GM21360 (cell line): ENCODE data around the gene LARGE2.

Experiments used
- ATAC-seq: cut with Tn5 transposase; IDR thresholded peaks from one replicate; pipeline ENCODE4 v1.9.1; 2021; ENCODE audit warnings: mild to moderate bottlenecking, moderate library complexity; ENCODE audit not compliant: unreplicated experiment

The LARGE2 gene

DNA sequence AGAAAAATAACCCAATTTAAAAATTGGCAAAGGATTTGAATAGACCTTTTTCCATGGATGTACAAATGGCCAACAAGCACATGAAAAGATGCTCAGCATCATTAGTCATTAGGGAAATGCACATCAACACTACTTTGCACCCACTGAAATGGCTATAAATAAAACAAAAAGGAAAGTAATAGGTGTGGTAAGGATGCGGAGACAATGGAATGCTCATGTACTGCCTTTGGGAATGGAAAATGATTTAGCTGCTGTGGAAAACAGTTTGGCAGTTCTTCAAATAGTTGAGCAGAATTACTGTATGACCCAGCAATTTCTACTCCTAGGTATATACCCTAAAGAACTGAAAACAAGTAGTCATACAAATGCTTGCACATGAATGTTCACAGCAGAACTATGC, 37.4 kb downstream of the LARGE2 start:
- ATAC-seq = no peak

DNA sequence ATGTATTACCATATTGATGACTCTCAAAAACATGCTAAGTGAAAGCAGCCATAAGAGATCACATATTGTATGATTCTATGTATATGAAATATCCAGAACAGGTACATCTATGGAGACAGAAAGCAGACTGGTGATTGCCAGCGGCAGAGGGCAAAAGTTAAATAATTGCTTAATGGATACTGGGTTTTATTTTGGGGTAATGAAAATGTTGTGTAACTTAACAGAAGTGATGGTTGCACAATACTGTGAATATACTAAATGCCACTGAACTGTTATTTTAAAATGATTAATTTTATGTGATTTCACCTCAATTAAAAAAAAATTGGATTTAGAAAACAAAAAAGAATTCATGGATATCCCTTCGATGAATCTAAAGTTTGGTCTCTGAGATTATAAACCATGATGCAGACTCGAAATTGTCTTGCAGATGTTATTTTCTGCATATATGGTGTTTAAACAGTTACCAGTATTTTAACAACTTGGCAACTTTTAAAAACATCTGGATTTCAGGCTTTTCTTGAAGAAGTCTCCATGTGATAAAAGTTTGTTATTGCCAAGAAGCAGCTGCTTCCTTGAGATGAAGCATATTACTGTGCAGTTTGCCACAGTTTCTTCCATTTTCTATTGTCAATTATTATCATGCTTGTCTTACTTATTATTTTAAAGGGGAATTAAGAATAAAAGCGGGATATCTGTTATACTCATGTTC, 38.1 kb downstream of the LARGE2 start:
- no peak for ATAC-seq

DNA sequence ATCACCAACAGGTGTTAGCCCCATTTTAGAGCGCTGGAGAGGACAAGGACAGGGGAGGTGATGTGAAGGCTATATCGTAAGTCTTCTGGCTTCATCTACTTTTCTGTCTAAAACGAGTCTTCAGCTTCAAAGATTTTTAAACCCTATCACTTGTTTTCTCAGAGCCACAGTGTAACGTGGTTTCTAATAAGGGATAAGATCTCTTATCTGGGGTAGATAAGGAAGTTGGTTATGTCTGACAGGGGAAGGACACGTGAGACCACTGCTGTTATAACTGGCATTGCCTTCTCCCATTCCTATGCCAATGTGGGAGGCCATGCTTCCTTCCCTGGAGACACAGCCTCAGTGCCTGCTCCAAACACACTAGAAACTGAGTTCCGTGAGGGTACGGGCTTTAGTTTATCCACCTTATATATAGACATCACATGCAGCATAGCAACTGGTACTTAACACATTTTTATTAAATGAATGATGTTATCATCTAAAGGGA, 39.3 kb downstream of the LARGE2 start:
- ATAC-seq = no peak

DNA sequence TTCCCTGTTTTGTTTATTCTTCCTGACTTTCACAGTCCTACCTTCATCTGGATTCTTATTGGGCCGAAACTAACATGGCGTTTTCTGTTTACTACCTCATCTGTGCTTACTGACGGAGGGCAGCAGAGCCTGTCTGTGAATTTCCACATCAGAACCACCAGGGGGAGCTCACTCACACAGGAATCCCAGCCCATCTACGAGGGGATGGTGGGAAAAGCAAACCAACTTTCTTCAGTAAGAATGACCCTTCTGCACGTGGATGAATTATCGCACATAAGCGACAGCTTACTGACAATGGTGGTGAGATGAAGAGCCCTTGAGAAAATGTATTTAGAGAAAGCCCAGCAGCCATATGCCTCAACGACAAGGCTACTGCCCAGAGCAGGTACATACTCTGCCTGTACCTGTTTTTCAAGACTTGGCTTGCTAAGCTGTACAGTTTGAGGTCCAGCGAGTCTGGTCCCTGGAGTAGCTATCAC, 42.5 kb downstream of the LARGE2 start:
- ATAC-seq = no peak

DNA sequence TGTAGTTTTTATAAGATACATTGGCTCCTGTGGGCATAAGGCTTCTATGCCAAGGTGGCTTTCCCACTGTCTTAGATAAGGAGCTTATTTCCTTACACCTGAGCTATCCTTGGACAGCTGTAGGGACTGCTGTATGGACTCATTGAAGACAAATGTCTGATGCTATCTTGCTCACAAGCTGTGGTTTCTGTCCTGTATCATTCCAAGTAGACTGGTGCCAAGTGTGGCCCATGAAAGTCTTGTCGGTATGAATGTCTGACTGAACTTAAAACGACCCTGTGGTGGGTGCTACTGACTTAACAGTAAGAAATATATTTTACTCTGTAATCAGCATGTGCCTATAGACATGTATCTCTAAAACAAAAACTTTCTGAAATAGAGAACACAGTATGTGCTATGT, 45.0 kb downstream of the LARGE2 start:
- no peak for ATAC-seq

DNA sequence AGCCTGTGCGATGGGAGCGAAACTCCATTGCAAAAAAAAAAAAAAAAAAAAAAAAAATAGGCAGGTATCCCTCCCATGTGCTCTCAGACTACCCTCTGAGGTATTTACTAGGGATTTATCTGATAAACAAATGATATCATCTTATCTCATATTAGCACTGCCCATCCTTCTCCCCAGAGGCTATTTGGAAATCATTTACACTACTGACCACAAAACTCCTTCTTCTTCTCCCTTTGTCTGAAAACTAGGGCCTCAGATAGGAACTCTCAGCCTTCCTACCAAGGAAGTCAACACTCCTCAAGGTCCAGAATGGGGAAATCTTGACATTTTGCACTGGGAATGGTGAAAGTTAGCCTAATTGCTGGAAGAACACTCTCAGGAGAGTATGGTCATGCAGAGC, 46.4 kb downstream of the LARGE2 start:
- ATAC-seq = no peak

DNA sequence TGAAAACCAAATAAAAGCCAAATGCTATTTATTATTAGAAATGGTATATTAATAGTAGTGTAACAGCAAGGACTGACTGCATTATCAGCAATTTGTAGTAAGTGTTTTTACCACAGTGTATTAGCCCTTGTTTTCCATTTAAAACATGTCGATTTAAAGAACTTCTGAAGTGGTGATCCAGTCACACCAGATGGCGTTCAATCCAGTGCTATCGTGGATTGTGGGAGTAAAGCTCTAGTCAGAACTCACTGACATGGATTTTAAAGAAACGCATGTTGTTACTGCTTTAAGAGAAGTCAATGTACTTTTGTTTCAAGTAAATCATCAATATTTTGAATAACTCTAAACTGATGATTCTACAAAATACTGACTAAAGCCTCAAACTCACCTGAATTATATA, 51.1 kb downstream of the LARGE2 start:
- no peak for ATAC-seq

DNA sequence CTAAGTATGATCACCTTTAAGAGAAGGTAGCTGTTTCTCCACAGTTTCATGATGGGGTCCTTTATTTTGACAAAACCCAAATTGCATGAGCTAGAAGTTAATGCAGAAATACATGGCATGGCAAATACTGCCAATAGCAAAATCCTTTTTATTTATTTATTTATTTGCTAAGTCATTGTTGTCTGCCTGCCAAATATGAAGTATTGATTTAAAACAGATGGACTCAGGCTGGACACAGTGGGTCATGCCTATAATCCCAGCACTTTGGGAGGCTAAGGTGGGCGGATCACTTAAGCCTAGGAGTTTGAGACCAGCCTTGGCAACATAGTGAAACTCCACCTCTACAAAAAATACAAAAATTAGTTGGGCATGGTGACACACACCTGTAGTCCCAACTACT, 52.4 kb downstream of the LARGE2 start:
- no peak for ATAC-seq
